Fibroblast of upper back skin (primary cell): ENCODE measurements around the gene FAM149A.

Source experiments
- DNase-seq: peaks from one replicate; pipeline ENCODE4 v3.0.0-alpha.2; 2013

FAM149A gene

DNA sequence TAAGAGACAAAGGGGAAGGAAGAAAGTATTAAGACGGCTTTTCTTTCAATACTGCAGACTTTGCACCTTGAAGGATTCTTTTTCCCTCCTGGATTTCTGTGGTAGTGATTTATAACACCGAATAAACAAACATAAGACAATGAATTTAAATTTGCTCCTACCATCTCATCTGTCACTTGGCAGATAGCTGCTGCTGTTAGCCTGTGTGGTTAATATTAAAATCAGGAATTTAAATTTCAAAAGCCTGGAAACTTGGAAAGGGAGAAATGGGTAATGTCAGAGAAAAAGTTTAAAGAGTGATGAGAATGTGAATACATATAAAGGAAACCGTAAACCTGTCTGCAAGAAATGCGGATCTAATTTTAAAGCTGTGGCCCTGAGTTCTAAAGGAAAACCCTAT, 3.4 kb downstream of the FAM149A start:
- no peak for DNase-seq

DNA sequence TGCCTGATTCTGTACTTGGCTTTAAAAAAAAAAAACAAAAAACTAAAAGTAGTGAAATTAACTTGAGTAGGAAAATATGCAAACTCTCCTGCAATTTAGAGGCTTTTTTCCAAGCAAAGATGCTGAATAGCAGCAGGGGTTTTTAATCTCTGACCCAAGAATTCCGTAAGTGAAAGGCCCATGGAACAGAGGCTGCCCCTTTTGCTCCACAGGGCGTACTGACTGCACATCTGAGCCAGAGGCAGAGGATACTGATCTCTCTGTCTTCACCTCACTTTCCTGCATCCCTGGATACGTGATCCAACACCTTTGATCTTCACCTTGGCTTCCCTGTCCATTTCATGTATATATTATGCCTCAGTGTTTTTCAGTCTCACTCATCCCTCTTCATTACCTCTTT, 3.9 kb downstream of the FAM149A start:
- no peak for DNase-seq

GRCh38 chr4:186109245-186109644, 4.7 kb downstream of the FAM149A start:
- no peak for DNase-seq

- DNase-seq, result no peak
Observed at GRCh38 chr4:186116697-186117096, 12.2 kb downstream of the FAM149A start.

DNA sequence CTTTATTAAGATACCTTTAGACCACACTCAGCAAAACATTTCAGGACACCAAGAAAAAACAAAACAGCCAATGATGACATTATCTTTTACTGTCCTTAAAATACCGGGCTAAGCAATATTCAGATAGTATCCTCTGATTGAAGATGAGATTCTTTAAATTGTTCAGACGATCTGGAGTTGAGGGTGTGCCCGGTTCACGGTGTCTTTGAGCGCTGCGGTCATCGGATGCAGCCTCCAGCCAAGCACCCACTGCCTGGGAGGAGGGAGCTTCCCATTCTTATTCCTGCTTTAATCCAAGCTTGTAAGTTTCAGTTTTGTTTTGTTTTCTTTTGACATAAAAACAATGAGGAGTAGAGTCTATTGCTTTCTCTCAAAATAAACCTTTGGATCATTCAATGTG, 14.1 kb downstream of the FAM149A start:
- DNase-seq, result no peak

DNA sequence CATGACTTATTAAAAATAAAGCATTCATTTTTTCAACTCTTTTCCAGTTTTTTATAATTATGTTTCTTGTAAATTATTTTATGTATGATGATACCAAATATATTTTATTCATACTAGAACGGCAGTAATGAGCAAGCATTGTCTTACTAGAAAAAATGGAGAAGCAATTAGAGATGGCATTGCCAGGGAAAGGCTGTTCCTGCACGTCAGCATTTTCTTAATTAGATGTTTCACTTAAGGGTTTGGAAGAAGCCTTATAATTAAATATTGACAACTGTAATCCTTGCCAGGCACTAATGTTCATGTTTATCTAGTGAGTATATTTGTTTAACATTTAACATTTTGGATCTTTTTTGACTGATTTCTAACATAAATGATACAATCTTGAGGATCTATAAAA, 16.6 kb downstream of the FAM149A start:
- no peak for DNase-seq

- DNase-seq, result no peak
Observed at GRCh38 chr4:186128842-186129241, 24.3 kb downstream of the FAM149A start.

- no peak for DNase-seq
Observed at GRCh38 chr4:186131935-186132334, 27.4 kb downstream of the FAM149A start.

- DNase-seq, result peak; percentile 66
Observed at GRCh38 chr4:186132577-186133242, 28.2 kb downstream of the FAM149A start.

- DNase-seq, result no peak
Observed at GRCh38 chr4:186134257-186134656, 29.8 kb downstream of the FAM149A start.

GRCh38 chr4:186134861-186135260, 30.4 kb downstream of the FAM149A start:
- no peak for DNase-seq

- DNase-seq, result peak; percentile 25
Observed at GRCh38 chr4:186137196-186137794, 32.8 kb downstream of the FAM149A start.

GRCh38 chr4:186144198-186144945, 39.9 kb downstream of the FAM149A start:
- DNase-seq, result peak; percentile 45

GRCh38 chr4:186144946-186145569, 40.6 kb downstream of the FAM149A start:
- DNase-seq, result peak; percentile 53

- DNase-seq, result no peak
Observed at GRCh38 chr4:186146458-186146857, 42.0 kb downstream of the FAM149A start.

DNA sequence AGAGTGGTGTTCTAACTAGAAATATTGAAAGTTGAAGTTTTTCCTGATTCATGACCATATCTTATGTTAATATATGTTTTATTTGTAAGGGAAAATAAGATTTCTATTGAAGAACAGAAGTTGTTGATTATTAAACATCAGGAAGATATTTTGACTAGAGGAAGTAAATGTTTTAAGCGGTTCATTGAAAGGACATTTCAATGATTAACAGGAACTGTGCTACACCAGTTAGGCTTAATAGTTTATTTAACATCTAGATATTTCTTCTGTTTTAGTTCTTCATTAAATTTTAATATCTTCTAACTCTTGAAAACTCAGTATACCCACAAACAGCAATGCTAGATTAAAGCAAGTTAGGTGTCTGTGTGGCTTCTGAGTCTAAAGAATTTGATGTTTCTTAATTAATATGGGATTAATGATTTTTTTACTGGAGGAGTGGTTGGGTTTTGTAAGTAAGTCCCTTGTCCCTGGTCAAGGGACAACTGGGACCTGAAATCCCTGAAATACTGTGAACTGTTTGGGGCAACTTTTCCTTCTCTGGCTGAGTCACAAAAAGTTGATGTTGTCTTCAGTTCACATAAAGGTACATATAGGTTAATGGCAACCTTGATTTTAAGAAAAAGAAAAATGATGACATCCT, 44.0 kb downstream of the FAM149A start:
- no peak for DNase-seq

DNA sequence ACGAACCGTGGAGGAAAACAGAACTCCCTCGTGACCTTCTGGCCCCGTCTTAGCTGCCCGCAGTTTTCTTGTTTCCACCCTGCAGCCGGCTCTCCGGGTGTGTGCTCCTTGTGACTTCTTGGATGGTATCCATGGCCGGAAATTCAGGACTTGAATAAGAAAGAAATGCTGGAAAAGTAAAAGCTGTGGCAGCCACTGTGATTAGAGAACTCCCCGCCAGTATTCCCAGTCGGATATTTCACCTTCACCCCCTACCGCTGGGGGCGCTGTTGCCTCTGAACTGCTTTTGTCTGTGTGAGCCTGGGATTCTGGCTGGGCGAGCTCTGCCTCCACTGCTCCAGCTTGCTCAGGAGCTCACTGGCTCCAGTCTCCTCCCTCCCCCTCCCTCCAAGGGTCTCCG, 45.4 kb downstream of the FAM149A start:
- DNase-seq, result peak; percentile 9

- DNase-seq, result no peak
Observed at GRCh38 chr4:186150926-186151325, 46.4 kb downstream of the FAM149A start.

GRCh38 chr4:186151499-186151898, 47.0 kb downstream of the FAM149A start:
- no peak for DNase-seq

- DNase-seq, result no peak
Observed at GRCh38 chr4:186158021-186158813, 53.7 kb downstream of the FAM149A start.

GRCh38 chr4:186158966-186159365, 54.5 kb downstream of the FAM149A start:
- DNase-seq, result no peak

- DNase-seq, result no peak
Observed at GRCh38 chr4:186159613-186160012, 55.1 kb downstream of the FAM149A start.
